NB4 (cell line): ENCODE measurements around the gene BRCC3.

Experiments
- CTCF ChIP-seq: IDR thresholded peaks from one replicate; pipeline ENCODE4 v1.5.1; 2012; ENCODE audit warnings: low read depth, low read length
- MAX ChIP-seq: IDR thresholded peaks from 2 replicates; pipeline ENCODE4 v1.6.1; 2011; ENCODE audit warnings: low read depth, low read length
- MYC ChIP-seq: IDR thresholded peaks from 2 replicates; pipeline ENCODE4 v1.6.1; 2011; ENCODE audit warnings: low read depth, low read length
- POLR2A ChIP-seq: IDR thresholded peaks from 2 replicates; pipeline ENCODE4 v1.6.1; 2011; ENCODE audit warnings: mild to moderate bottlenecking; ENCODE audit not compliant: insufficient read length; ENCODE audit errors: extremely low read depth

GRCh38 chrX:155127940-155128339 lies 56.6 kb downstream of the BRCC3 start:
- TF ChIP-seq CTCF (no peak), POLR2A (no peak), MAX (no peak), MYC (no peak)
